Liver (tissue), 9 donors: ENCODE measurements around the gene SORBS2. TPM values are rescaled to one million over a fixed set of nuclear protein-coding genes. Genes with fewer than 3 reads are reported as not detected.

ENCODE experiments used
- DNase-seq: peaks from one replicate; pipeline ENCODE4 v3.0.0-alpha.2; 2017; ENCODE audit warnings: low spot score
- H3K27ac ChIP-seq, 2 donors: one replicate each; pipeline ENCODE4 v1.7.0; 2013; ENCODE audit warnings: inconsistent platforms in 2 of 2, low read length in 2 of 2, control low read depth in 1 of 2, low read depth in 1 of 2, mild to moderate bottlenecking in 1 of 2
- H3K27me3 ChIP-seq, 4 donors: one replicate each; pipeline versions ENCODE4 v1.6.1 to v1.7.0; 2013; ENCODE audit warnings: low read length in 3 of 4, inconsistent platforms in 1 of 4, mild to moderate bottlenecking in 1 of 4, moderate library complexity in 1 of 4; ENCODE audit not compliant: control insufficient read depth in 4 of 4, insufficient read depth in 4 of 4
- H3K36me3 ChIP-seq, 4 donors: one replicate each; pipeline versions ENCODE4 v1.6.1 to v1.7.0; 2013; ENCODE audit warnings: low read length in 3 of 4, mild to moderate bottlenecking in 3 of 4, low read depth in 1 of 4, moderate library complexity in 1 of 4; ENCODE audit not compliant: control insufficient read depth in 4 of 4, insufficient read depth in 3 of 4
- H3K4me1 ChIP-seq, 4 donors: one replicate each; pipeline versions ENCODE4 v1.6.1 to v1.7.0; 2013; ENCODE audit warnings: low read length in 3 of 4, mild to moderate bottlenecking in 3 of 4, moderate library complexity in 1 of 4; ENCODE audit not compliant: control insufficient read depth in 4 of 4, insufficient read depth in 4 of 4
- H3K4me3 ChIP-seq, 3 donors: one replicate each; pipeline versions ENCODE4 v1.6.1 to v1.7.0; 2013; ENCODE audit warnings: low read length in 3 of 3, control low read depth in 1 of 3, low read depth in 1 of 3, mild to moderate bottlenecking in 1 of 3
- H3K9ac ChIP-seq, 2 donors: one replicate each; pipeline ENCODE4 v1.7.0; 2013; ENCODE audit warnings: low read length in 2 of 2, mild to moderate bottlenecking in 2 of 2, moderate library complexity in 2 of 2, control low read depth in 1 of 2, low read depth in 1 of 2
- H3K9me3 ChIP-seq, 4 donors: one replicate each; pipeline versions ENCODE4 v1.6.1 to v1.7.0; 2013; ENCODE audit warnings: low read length in 3 of 4; ENCODE audit not compliant: control insufficient read depth in 4 of 4
- FOXA1 ChIP-seq: IDR thresholded peaks from 2 replicates; pipeline ENCODE4 v1.6.1; 2016; ENCODE audit warnings: antibody characterized with exemption
- FOXA2 ChIP-seq: IDR thresholded peaks from 2 replicates; pipeline ENCODE4 v1.6.1; 2016; ENCODE audit warnings: antibody characterized with exemption
- HNF4A ChIP-seq, 2 donors: conservative IDR thresholded peaks; 2 replicates each; pipeline ENCODE4 v1.6.1; 2016; ENCODE audit warnings: antibody characterized with exemption in 2 of 2, mild to moderate bottlenecking in 2 of 2
- HNF4G ChIP-seq: IDR thresholded peaks from 2 replicates; pipeline ENCODE4 v1.6.1; 2016; ENCODE audit warnings: antibody characterized with exemption
- NR2F2 ChIP-seq: IDR thresholded peaks from 2 replicates; pipeline ENCODE4 v1.6.1; 2016; ENCODE audit warnings: antibody characterized with exemption
- RAD21 ChIP-seq, 2 donors: IDR thresholded peaks; 2 replicates each; pipeline ENCODE4 v1.6.1; 2016; ENCODE audit warnings: antibody characterized with exemption in 2 of 2, mild to moderate bottlenecking in 2 of 2
- RXRA ChIP-seq, 2 donors: IDR thresholded peaks; 2 replicates each; pipeline ENCODE4 v1.6.1; 2017 to 2018; ENCODE audit warnings: antibody characterized with exemption in 2 of 2, mild to moderate bottlenecking in 1 of 2
- SP1 ChIP-seq: IDR thresholded peaks from 2 replicates; pipeline ENCODE4 v1.6.1; 2018; ENCODE audit warnings: antibody characterized with exemption, mild to moderate bottlenecking
- TAF1 ChIP-seq: conservative IDR thresholded peaks from 2 replicates; pipeline ENCODE4 v1.6.1; 2016; ENCODE audit warnings: antibody characterized with exemption, mild to moderate bottlenecking
- YY1 ChIP-seq: IDR thresholded peaks from 2 replicates; pipeline ENCODE4 v1.6.1; 2016; ENCODE audit warnings: antibody characterized with exemption, mild to moderate bottlenecking
- WGBS: extraction: QIAGEN DNeasy Blood & Tissue Kit; methylation state at CpG from one replicate; pipeline ENCODE4 v1.1.7; 2013; 5-methylcytosine and 5-hydroxymethylcytosine counted together
- polyA plus RNA-seq, 2 donors: library from polyadenylated mRNA; stranded (reverse) in 1 of 2; unstranded in 1 of 2; fragments of 200-250 nt in 1 of 2; fragments of >200 nt in 1 of 2; fragmentation: Nextera tagmentation in 1 of 2; extraction: Ambion mirVana in 1 of 2; gene quantifications; one replicate each; pipeline versions ENCODE4 v1.2.1 to v1.2.3, GENCODE V29; 2013 to 2015
- total RNA-seq, 2 donors: library from RNA; depleted of rRNA; stranded (reverse); fragments of >200 nt; gene quantifications; one replicate each; pipeline ENCODE4 v1.2.3, GENCODE V29; 2014
- TF ChIP-seq, protein P1 (sequence below): fragments of 150-350 bp; IDR thresholded peaks from 2 replicates; pipeline ENCODE4 v1.5.1; 2017; ENCODE audit warnings: improper control_type of control experiment, low read depth, low read length; ENCODE audit not compliant: missing input control
- TF ChIP-seq, protein P2 (sequence below): IDR thresholded peaks from 2 replicates; pipeline ENCODE4 v1.6.1; 2016; ENCODE audit warnings: antibody characterized with exemption
- TF ChIP-seq, protein P3 (sequence below): IDR thresholded peaks from 2 replicates; pipeline ENCODE4 v1.6.1; 2016; ENCODE audit warnings: antibody characterized with exemption, mild to moderate bottlenecking
- TF ChIP-seq, protein P4 (sequence below): IDR thresholded peaks from 2 replicates; pipeline ENCODE4 v1.6.1; 2016; ENCODE audit warnings: antibody characterized with exemption
- donor health status: healthy.
- donor health status: healthy.
- donor health status: healthy.
- donor health status: healthy.
- donor health status: healthy.

Gene SORBS2
- total and polyA plus RNA-seq, 4 donors: 23.3 to 136 (median 59.6) TPM

DNA sequence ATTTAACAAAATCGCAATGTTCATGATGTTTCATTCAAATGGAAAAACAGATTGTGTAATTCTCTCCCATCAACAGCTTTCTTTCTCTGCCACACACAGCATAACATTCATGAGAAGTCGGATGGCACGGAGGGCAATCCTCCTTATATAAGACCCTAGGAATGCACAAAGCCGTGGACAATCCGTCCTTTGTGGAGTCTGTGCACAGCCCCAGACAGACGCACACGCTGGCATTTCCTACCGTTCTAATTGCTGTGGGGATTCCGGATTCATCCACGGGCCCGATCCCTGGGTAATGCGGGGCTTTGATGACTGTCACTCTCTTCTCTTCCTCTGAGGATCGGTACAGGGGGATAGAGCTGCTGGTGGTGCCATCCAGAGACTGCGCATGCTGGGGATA lies 154.8 kb downstream of the SORBS2 start:
- H3K9me3 ChIP-seq: no peaks in the 10 kb centered on the region
- peaks cover 0 to 2% (median 0%) of the 10 kb centered on the region in 4 donors for H3K4me1 ChIP-seq
- no peak for TF ChIP-seq HNF4G
- TF ChIP-seq RXRA (IDR thresholded peaks at IDR 0.05): no peak
- no peak for TF ChIP-seq YY1
- no peak for TF ChIP-seq TAF1
- TF ChIP-seq SP1: no peak
- no peak for TF ChIP-seq FOXA1
- TF ChIP-seq, protein P1, sequence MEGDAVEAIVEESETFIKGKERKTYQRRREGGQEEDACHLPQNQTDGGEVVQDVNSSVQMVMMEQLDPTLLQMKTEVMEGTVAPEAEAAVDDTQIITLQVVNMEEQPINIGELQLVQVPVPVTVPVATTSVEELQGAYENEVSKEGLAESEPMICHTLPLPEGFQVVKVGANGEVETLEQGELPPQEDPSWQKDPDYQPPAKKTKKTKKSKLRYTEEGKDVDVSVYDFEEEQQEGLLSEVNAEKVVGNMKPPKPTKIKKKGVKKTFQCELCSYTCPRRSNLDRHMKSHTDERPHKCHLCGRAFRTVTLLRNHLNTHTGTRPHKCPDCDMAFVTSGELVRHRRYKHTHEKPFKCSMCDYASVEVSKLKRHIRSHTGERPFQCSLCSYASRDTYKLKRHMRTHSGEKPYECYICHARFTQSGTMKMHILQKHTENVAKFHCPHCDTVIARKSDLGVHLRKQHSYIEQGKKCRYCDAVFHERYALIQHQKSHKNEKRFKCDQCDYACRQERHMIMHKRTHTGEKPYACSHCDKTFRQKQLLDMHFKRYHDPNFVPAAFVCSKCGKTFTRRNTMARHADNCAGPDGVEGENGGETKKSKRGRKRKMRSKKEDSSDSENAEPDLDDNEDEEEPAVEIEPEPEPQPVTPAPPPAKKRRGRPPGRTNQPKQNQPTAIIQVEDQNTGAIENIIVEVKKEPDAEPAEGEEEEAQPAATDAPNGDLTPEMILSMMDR: no peak
- TF ChIP-seq, protein P2, sequence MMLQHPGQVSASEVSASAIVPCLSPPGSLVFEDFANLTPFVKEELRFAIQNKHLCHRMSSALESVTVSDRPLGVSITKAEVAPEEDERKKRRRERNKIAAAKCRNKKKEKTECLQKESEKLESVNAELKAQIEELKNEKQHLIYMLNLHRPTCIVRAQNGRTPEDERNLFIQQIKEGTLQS: no peak
- TF ChIP-seq HNF4A (conservative IDR thresholded peaks at IDR 0.05): no peak
- TF ChIP-seq RAD21 (IDR thresholded peaks at IDR 0.05): no peak
- no peak for TF ChIP-seq FOXA2
- TF ChIP-seq, protein P3, sequence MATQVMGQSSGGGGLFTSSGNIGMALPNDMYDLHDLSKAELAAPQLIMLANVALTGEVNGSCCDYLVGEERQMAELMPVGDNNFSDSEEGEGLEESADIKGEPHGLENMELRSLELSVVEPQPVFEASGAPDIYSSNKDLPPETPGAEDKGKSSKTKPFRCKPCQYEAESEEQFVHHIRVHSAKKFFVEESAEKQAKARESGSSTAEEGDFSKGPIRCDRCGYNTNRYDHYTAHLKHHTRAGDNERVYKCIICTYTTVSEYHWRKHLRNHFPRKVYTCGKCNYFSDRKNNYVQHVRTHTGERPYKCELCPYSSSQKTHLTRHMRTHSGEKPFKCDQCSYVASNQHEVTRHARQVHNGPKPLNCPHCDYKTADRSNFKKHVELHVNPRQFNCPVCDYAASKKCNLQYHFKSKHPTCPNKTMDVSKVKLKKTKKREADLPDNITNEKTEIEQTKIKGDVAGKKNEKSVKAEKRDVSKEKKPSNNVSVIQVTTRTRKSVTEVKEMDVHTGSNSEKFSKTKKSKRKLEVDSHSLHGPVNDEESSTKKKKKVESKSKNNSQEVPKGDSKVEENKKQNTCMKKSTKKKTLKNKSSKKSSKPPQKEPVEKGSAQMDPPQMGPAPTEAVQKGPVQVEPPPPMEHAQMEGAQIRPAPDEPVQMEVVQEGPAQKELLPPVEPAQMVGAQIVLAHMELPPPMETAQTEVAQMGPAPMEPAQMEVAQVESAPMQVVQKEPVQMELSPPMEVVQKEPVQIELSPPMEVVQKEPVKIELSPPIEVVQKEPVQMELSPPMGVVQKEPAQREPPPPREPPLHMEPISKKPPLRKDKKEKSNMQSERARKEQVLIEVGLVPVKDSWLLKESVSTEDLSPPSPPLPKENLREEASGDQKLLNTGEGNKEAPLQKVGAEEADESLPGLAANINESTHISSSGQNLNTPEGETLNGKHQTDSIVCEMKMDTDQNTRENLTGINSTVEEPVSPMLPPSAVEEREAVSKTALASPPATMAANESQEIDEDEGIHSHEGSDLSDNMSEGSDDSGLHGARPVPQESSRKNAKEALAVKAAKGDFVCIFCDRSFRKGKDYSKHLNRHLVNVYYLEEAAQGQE: no peak
- TF ChIP-seq, protein P4, sequence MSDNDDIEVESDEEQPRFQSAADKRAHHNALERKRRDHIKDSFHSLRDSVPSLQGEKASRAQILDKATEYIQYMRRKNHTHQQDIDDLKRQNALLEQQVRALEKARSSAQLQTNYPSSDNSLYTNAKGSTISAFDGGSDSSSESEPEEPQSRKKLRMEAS: no peak
- TF ChIP-seq NR2F2: no peak
- no peak for DNase-seq
- H3K36me3 ChIP-seq: peaks cover 6 to 47% (median 39%) of the 10 kb centered on the region in 4 donors
- H3K27ac ChIP-seq: no peak overlapping the region
- H3K9ac ChIP-seq: no peak overlapping the region
- no peaks in the 10 kb centered on the region for H3K27me3 ChIP-seq
- H3K4me3 ChIP-seq: no peak overlapping the region
- WGBS: 93% methylated on average over 14 of the region's 14 CpGs

DNA sequence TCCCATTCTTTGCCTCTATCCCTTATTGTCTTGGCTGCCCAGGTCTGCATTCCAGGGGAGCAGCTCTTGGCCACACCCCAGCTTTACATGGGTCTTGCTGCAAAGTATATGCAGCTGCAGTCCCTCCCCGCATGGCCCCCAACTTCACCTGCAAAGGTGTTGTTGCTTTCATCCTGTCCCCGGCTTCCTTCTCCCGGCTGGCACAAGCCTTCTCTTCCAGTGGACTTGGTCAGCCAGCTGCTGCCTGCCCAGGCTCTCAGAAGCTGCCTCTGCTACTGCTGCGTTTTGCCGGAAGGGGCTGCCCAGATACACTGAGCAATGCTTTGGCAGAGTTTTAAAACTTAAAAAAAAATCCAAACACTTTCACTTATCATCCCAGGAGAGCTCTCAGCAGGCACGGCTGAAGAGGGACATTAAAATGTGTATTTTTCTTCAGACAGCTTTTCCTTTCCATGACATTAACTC lies 155.5 kb downstream of the SORBS2 start:
- H3K9me3 ChIP-seq: no peaks in the 10 kb centered on the region
- DNase-seq: no peak
- peaks cover 5 to 47% (median 38%) of the 10 kb centered on the region in 4 donors for H3K36me3 ChIP-seq
- 78% methylated on average over 6 of the region's 6 CpGs for WGBS
- no peak overlapping the region for H3K9ac ChIP-seq
- H3K4me3 ChIP-seq: no peak overlapping the region
- TF ChIP-seq, protein P1: peak; percentile 17
- TF ChIP-seq RAD21 (IDR thresholded peaks at IDR 0.05) (peak; percentile 32 to 57), HNF4A (conservative IDR thresholded peaks at IDR 0.05) (no peak)
- TF ChIP-seq, protein P2: no peak
- no peaks in the 10 kb centered on the region for H3K27me3 ChIP-seq
- peaks cover 0 to 4% (median 0%) of the 10 kb centered on the region in 4 donors for H3K4me1 ChIP-seq
- no peak overlapping the region for H3K27ac ChIP-seq
